ENCODE results near the gene CFAP58.

The CFAP58 gene

DNA sequence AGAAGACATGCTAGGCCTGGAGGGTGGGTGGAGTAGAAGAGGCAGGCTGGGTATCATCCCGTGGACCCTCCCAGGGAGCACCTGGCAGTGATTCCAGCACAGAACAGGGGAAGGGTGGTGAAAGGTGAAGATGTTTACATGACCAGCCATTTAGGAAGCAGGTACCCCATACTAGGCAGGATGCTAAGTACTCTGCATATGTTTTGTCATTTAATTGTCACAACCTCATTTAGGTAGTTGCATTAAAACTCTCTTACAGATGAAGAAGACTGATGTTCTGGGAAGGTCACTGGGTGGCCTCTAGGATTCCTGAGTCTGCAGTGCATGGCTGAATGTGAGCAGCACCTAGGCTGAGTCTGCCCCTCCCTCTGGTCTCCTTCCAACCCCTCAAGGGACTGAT lies 30.5 kb upstream of the CFAP58 start:
- DNase-seq = no peak

DNA sequence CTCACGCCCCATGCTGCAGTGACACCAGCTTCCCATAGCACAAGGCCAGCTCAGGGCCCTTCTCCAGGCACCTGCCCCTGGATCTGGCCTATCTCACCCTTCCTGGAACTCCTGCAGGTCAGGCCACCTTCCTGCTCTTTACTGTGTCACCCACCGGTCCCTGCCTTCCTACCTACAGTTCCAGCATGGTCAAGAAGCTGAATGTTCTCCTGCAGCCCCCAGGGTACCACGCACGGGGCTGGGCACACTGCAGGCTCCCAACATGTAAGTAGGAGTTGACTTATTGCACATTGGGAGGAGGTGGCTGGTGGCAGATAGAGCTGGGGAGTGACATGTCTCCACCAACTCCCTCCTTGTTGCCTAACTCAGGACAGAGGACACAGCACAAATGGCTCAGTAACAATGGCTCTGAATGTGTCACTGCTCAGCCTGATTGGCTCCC lies 29.9 kb upstream of the CFAP58 start:
- DNase-seq = no peak

DNA sequence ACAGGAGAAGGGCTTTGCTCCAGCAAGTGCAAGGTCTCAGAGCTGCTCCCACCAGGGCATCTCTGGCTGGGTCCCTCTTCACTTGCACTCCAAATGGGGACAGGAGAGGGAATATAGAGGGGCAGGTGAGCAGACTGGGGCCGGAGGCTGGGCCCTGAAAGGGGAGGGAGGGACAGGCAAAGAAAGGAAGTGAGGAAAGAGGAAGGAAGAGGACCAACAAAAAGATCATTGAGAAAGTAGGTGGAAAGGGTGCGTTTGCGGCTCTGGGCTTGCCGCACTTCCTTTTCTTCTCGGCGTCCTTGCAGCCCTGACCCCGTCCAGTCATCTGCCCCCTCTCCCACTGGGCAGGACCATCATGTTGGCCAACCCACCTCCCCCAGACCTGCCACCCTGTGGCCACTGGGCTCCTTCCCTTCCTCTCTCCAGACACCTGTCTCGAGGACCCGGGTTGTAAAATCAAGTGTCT lies 29.4 kb upstream of the CFAP58 start:
- DNase-seq = no peak

DNA sequence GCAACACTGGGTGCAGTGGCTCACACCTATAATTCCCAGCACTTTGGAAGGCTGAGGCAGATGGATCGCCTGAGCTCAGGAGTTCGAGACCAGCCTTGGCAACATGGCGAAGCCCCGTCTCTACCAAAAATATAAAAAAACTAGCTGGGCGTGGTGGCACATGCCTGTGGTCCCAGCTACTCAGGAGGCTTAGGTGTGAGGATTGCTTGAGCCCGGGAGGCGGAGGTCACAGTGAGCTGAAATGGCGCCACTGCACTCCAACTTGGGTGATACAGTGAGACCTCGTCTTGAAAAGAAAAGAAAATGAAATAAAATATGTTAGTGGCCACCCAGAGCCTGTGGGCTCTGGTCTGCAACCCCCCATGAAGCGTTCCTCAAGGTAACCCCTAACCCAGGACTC lies 28.7 kb upstream of the CFAP58 start:
- DNase-seq = no peak

DNA sequence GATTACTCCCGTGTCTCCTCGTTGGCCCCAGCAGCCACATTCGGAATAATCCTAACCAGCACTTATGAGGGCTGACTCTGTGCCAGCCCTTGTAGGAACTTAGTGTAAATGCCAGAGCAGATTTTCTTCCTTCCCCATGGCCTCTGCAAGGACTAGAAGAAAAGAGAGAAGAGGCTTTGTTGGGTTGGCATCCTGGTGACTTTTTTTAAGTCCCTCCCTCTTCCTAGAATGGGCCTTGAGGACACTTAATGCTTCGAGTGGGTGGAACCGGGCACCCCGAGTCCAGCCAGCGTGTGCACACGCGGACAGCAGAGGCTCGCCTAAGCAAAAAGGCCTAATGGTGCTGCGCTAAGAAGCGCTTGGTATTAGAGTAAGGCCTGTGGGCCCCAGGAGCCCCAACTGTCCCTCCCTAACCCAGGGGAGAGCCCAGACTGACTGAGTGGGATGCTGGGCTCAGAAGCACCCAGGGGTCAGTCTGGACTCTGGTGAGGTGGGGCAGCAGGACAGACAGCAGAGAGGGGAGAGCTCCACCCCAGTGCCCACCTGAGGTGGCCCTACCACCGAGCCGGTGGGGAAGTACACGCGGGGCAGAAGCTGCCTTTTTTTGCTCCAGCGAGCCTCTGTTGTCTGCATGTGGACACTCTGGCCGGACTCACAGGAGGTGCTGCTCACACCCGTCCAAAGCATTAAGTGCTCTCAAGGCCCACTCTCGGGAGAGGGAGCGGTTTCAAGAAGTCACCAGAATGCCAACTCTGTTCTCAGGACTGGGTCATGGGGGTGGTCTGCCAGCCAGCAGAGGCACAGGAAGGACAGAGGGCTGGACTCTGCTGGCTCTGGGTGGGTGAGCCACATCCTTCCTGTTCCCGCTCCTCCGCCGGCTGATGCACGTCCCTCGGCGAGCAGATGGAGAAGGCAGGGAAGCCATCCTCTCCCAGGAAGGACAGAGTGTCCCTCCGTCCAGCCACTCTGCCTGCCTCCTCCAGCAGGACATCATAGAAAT lies 27.9 kb upstream of the CFAP58 start:
- no peak for DNase-seq

DNA sequence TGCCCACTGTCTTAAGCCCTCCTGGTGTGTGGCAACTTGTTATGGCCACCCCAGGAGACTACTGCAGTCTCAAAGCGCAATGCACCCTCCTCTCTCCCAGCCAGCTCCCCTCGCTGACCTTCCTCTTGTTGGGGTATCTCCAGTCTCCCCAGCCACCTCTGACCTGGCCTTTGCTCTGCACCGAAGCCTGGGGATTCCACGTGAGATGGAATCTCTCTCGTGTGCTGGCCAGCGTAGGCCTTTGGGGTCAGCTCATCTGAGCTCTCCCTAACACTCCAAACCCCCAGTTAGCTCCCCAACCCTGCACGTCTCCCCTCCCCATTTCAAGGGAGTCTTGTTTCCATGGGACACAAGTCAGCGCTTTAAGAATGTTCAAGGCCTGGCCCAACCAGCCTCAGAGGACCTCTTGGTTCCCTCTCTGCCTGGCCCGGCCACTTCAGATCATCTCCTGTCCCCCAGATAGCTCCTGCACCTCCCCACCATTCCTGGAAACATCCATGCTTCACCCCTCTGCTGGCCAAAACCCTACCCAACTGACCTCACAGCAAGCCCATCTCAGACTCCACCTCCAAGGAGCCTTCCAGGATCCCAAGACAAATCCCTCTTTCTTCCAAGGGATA lies 26.5 kb upstream of the CFAP58 start:
- DNase-seq = no peak

DNA sequence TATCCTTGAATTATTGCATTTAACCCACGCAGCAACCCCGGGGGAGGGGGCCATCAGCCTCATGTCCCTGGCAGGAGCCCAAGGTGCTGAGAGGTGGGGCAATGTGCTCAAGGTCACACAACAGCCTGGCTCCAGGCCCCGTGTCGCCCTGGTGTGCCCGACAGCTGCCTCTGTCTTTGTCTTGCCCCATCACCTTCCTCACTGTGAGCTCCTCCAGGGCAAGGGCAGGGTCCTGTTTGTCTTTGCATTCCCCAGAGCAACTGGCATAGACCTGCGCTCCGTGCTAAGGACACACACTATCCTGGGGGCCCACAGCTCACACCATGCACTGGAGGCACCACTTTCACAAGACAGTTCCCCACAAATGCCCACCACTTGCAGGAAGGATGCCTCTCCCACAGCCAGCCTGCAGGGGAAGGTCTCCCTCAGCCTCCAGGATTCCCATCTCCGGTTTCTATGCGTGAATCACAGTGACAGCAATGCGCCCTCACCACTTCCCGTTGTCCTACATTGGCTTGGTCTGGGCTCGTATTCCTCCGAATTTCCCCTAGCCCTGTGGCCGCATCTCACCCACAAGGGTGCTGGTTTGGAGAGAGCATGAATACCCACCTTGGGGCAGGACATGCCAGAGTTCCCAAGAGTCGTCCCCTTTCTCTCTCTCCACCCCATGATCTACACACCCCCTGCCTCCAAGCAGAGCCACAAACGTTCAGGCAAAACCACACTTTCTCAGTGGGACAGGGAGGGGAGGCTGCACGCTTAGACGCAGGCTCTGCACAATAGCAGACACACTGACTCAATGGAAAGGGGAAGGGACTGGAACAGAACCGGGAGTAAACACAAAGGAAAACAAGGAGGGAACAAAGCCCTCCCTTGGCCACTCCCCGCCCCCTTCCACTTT lies 25.6 kb upstream of the CFAP58 start:
- no peak for DNase-seq

DNA sequence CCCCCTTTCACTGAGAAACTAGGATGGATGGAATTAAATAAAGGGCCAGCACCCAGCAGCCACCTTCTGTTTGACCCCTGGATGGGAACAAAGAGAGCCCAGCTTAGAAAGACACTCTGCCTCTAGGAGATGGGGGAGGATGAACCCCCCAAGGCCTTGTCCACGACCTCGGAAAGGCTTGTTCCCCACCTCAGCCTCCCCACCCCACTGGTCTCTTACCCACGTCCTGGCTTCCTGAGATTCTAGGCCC lies 25.1 kb upstream of the CFAP58 start:
- no peak for DNase-seq

DNA sequence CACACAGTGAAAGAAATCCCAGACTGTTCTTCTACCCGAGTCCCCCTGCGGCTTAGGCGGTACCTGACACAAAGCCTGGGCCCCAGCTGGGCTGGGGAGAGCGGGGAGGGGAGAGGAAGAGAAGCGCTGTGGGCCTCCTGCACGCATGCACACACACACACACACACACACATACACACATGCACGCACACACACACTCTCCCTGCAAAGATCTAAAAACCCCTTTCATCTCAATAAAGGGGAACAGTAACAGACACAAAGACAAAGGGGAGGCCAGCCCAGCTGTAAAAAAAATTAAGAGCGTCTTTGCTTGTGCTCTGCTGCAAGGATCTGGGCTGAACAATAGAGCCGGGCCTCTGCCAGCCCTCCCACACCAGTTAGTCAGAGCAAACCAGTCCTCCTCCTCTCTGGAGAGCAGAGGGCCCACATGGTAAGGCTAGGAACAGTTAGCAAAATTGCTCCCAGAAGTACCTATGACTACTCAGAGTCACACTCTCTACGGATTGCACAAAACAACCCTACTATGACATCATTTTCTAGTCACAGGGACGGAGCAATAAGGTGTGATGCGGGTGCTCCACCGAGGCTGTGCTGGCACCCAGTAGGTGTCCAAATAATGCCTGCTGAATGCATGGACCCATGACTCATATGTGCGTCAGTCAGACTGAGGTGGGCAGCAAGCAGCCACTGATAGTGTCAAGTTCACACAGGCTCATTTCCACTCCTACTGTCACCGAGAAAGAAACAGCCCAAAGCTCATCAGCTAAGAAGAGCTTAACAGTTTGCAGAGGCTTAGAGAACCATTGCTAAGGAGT lies 24.5 kb upstream of the CFAP58 start:
- peak; percentile 65 for DNase-seq

DNA sequence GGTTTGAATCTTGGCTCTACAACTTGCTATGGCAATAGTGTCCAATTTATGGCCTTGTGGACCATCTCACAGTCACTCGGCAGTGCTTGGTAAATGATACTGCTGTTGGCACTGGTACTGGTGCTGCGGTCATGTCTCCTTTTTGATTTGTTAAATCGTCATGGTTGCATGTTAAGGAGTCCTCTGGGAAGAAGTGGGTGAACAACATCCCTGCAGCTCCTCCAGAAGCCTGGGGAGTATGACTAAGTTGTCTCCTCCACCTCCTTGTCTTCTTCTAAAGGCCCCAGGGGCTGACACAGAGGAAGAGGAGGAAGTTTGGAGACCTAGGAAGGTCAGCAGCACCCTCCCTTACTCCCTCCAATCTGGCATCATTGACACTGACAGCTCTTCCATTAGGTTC lies 23.9 kb upstream of the CFAP58 start:
- no peak for DNase-seq

DNA sequence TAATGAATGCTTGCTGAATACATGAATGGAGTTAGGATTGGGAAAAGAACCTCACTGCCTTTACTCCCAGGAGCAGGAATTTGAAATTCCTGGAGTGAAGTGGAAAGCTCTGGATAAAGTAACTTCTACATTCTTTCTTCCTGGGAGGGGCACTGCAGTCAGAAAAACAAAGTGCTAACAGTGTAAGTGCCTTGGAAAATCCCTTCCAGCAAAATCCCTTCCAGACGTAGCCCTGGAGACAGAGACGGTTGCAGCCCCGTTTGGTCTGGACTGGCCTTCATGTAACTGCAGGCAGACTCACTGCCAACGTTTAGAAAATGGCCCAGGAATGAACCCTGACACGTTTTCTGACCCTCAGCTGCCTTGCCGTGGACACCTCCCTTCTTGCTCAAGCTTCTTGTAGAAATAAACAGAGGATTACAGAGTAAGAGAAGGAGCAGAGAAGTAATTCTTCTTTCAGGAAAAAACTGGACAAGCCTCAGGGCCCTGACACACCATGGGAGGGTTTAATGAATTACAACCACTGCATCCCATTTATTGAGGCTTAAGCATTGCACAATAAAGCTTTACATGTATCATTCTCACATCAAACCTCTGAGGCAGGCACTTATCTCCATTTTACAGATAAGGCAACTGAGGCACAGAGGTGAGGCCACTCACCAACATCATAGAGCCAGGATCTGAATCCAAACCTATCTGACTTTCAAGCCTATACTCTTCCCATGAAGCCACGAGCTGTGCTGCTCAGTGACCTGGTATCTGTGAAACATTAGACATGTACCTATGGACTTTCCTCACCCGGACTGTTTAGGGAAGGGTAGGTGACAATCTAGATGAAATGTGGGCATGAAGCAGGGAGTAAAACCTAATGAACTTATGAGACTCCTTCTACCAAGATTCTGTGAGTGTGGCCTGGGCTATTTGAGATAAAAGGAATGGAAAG lies 23.2 kb upstream of the CFAP58 start:
- DNase-seq = no peak

DNA sequence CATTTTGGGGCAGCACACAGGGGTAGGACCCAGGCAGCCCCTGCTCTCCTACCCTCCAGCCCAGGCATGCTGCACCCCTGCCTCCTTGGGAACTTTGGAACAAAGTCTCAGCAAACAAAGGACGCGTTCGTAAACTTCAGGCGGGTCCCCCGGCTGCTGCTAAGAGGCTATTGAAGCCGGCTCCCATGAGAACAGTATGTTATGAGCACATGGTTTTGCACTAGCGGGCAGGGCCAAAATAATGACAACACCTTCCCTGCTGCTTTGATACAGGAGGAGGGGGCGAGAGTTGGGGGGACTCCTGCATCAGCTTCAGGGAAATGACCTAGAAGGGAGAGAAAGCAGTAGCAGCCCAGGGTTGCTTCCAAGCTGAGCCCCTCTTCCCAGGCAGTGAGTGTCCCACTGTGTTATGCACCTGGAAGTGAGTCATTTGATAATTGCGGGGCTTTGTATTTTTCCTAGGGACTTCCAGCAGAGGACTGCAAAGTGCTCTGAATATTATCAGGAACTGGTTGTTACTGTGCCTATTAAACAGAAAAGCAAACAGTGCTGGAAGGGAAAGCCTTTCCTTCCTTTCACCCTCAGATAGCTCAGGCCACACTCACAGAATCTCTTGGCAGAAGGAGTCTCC lies 22.3 kb upstream of the CFAP58 start:
- DNase-seq = no peak

DNA sequence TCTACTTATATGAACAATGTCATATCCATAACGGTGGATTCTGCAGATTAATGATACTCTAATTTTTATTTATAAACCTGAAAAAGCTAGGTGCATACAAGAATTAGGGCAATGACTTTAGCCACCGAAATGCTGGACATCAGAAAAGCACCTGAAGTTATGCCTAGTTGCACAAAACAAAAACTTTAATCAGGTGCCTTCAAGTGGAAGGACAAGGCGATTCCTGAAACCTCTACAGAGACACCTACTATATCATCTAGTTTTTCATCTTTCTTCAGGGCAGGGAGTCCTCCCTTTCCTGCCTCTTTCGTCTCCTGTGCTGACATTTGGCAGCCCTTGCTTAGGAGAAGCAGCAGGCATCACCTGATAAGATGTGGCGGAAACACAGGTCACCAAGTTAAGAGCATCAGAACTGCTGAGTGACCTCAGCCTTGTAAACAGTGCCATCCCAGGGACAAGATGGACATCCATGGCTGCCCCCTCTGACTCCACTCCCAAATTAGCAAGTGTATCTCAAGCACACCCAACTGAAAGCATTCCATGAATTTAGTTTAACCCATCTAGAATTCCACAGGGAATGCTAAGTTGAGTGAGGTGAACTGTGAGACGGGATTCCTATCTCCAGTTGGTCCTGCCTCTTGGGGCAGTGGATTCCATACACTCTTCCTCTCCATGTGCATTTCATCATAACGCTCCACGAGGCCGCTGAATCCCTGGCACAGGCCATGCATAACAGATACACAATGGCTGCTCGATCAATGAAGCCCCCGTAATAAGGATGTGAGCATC lies 21.2 kb upstream of the CFAP58 start:
- no peak for DNase-seq

DNA sequence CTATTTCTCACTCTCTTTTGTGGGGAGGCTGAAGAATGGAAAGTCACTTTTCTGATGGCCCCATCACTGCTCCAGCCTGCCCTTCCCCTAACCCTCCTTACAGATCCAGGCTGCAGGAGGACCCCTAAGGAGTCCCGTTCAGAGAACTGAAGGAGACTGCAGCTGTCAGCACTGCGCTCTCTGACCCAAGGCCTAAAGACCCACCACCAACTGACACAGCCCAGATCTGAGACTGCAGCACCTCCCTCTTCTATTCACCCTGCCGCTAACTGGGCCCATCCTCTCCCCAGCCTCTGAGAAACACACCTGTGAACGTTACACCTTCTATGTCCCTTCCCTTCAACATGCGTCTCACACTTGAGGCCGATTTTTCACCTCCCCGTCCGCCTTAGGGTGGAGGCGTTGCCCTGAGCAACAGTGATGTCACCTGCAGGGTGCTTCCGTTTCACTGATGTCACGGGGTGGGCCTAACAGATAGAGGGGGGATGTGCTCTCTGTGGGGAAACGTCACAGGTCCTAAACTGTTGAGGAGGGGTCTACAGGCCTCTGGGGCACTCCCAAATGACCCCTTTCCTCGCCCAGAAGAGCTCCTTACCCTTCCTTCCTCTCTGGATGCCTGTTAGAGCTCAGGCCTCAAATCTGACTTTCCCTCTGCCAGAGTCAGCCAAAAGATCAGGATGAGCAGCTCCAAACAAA lies 20.5 kb upstream of the CFAP58 start:
- DNase-seq = peak; percentile 76

DNA sequence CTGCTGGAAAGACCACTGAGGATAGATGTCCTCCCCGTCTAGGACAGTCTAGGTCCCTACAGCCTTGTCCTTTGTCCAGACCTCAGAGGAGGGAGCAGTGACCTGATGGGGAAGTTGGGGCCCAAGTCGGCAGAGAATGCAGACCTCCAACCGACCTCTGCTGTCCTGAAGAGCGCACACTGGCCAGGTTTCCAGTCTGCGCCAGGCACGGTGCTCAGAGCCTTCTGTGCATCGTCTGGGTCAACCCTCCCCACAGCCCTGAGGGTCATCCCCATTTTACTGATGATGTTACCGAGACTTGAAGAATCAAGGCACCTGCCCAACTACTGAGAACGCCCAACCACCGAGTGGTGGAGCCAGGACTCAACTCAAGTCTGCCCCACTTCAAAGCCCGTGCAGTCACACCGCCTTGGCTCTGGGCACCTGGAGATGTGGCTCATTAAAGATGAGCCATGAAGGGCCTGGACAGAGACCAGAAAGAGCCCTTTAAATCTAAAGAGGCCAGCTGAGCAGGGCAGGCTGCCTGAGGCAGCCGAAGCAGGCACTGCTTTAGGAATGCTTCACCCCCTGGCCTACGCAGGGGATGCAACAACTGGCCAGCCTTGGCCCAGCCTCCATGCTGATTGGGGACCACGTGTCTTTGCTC lies 19.8 kb upstream of the CFAP58 start:
- no peak for DNase-seq

DNA sequence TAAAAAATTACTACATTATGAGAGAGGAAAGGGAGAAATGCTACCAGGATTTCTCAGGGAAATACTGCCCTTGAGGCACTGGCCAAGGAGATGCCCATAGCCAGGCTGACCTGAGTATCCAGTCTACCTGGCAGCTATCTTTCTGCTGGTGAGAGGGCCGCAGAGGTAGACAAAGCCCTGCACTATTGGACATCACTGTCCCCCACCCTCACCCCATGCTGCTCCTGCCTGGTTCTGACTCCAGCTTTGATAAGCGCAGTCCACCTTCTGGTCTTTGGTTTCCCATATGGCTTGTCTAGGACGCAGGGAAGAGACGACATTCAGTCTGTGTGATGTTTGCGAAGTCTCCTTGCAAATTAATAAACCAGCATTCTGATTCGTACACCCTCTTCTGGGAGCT lies 19.1 kb upstream of the CFAP58 start:
- DNase-seq = no peak

DNA sequence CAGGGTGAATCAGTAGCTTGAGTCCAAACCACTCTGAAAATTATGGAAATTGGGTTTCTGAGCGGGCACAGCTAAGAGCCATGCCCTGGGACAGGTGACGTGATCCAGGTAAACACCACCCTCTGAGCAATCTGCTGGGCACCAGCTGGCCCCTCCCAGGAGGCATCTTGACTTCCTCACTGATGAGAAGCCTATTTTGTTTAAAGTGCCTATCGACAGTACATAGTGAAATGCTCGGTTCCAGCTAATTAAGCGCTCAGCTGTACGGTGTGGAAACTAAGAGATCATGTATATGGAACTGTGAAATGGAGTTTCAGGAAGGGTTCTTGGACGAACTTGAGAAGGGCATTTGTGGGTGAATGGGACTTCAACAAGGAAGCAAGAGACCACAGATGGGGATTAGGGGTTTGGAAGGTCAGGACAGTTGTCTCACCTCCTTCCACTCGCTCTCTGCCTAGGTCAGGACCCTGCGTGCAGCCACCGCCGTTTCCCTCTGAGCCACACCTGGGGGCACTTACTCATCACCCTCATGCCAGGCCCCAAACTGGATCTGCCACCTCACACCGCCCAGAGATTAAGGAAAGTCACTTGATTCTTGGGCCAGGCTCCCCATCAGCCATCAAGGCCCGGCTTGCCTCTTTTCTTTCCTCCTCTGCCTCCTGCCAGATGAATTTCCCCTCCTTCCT lies 18.5 kb upstream of the CFAP58 start:
- DNase-seq = no peak

DNA sequence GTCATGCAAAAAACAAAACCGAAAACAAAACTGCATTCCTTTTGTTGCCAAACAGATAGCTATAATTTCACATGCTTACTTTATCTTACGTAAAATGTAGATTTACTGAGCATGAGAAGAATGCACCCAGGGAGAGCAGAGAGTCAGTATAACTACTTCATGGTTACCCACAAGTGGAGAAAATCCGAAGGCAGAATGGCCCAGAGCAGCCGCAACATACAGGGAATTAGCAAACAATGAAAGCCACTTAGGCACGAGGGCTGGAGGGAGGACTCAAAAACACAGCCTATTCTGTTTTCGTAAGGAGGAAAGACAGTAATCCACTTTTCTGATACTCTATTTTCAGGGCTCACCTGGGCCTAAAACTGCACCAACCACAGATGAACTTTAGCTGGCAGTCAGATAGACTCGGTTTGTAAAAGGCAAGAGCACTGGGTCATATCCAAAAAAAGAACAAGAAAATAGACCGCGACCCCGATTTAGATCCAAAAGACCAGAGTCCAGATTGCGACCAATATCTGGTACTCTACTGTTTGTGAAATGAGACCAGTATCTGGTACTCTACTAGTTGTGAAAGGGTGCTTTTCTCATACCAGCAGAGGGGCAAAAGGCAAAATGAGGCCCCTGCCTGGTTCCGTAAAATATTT lies 16.7 kb upstream of the CFAP58 start:
- no peak for DNase-seq
